Astrocyte (in vitro differentiated cells and primary cell): ENCODE data around the gene ARHGEF5.

Experiments
- CTCF ChIP-seq: IDR thresholded peaks from 2 replicates; pipeline ENCODE4 v1.5.1; 2011; ENCODE audit warnings: low read depth, mild to moderate bottlenecking, inconsistent platforms, low read length, moderate library complexity; ENCODE audit not compliant: insufficient read depth
- EZH2 ChIP-seq: IDR thresholded peaks from 2 replicates; pipeline ENCODE4 v1.6.1; 2012; ENCODE audit warnings: mild to moderate bottlenecking, low read length, inconsistent platforms; ENCODE audit not compliant: insufficient read depth

GRCh38 chr7:144398291-144398690 lies 43.1 kb downstream of the ARHGEF5 start:
- no peak for TF ChIP-seq CTCF
- TF ChIP-seq EZH2: no peak
